ENCODE measurements around the gene GOLGA6C. TPM values are rescaled to one million over a fixed set of nuclear protein-coding genes. Genes with fewer than 3 reads are reported as not detected.
"Not testable (repeated sequence)": the region's sequence is repeated elsewhere in the genome, so short reads cannot be mapped to it uniquely, and the experiment has no call there.

Gene GOLGA6C
- total and polyA plus RNA-seq, 2 donors (not counting 1 experiment from before 2014, with no cell fraction given): not detected

- H3K4me1 ChIP-seq (ENCODE audit: control insufficient read depth in 2 of 2, insufficient read depth in 2 of 2, low read length in 2 of 2): no peaks in the 10 kb centered on the region
- Mint-ChIP-seq H3K4me1 (no peaks in the 10 kb centered on the region), H3K27ac (no peak overlapping the region), H3K4me3 (no peak overlapping the region), H3K9me3 (ENCODE audit: insufficient read depth) (no peaks in the 10 kb centered on the region), H3K27me3 (peaks cover 29% of the 10 kb centered on the region)
- ATAC-seq (ENCODE audit: low read depth): no peak
- POLR2A ChIA-PET: no interaction called here
- 88% methylated on average over 9 of the region's 9 CpGs for WGBS (ENCODE audit: insufficient coverage)
- H4K20me1 ChIP-seq (ENCODE audit: control insufficient read depth, insufficient read depth, low read length, poor library complexity, severe bottlenecking): no peaks in the 10 kb centered on the region
- no peak overlapping the region for H3K4me3 ChIP-seq (ENCODE audit: control extremely low read depth in 1 of 5, extremely low read depth in 1 of 5, insufficient read depth in 1 of 5, low read depth in 2 of 5, low read length in 4 of 5)
- no peak overlapping the region for H3K27ac ChIP-seq (ENCODE audit: low read length in 2 of 2)
- TF ChIP-seq CTCF (IDR thresholded peaks at IDR 0.05) (no peak), EZH2 (IDR thresholded peaks at IDR 0.05; ENCODE audit: borderline replicate concordance, insufficient read depth, low read depth, low read length, poor library complexity, severe bottlenecking) (no peak)
- DNase-seq: no peak
- H3K36me3 ChIP-seq (replicated peaks in 1 of 2; ENCODE audit: control extremely low read depth in 1 of 2, control insufficient read depth in 1 of 2, extremely low read depth in 1 of 2, insufficient read depth in 2 of 2, low read length in 1 of 2): no peaks in the 10 kb centered on the region
- no peaks in the 10 kb centered on the region for H3K79me2 ChIP-seq (ENCODE audit: control insufficient read depth, insufficient read depth, low read length)
- H3K27me3 ChIP-seq (replicated peaks in 1 of 4; ENCODE audit: control extremely low read depth in 1 of 4, control insufficient read depth in 3 of 4, insufficient read depth in 4 of 4, low read length in 3 of 4): peaks cover 0 to 2% (median under 1%) of the 10 kb centered on the region in 4 experiments
- CTCF ChIA-PET: interaction anchor here (1.2 kb wide), 1 partner anchor 259 kb away, joined by 3 read pairs; no protein-coding TSS in a partner anchor
- no peak overlapping the region for H2AFZ ChIP-seq (ENCODE audit: insufficient read depth, low read depth, low read length, poor library complexity, severe bottlenecking)
- intact Hi-C loops (cut with micrococcal nuclease): no loop called here
- no peaks in the 10 kb centered on the region for H3K9me3 ChIP-seq (ENCODE audit: control extremely low read depth in 1 of 3, control insufficient read depth in 2 of 3, insufficient read depth in 1 of 3, low read length in 2 of 3)
- no peak overlapping the region for H3K9ac ChIP-seq (ENCODE audit: low read length)
- H3K4me2 ChIP-seq (replicated peaks; ENCODE audit: low read depth, low read length, poor library complexity, severe bottlenecking): no peak overlapping the region
These were observed 44.2 kb downstream of the GOLGA6C start for GRCh38 chr15:75302318-75302717.

GRCh38 chr15:75302753-75303152 lies 44.6 kb downstream of the GOLGA6C start:
- peaks cover 32% of the 10 kb centered on the region for H3K27me3 Mint-ChIP-seq
- H4K20me1 ChIP-seq (ENCODE audit: control insufficient read depth, insufficient read depth, low read length, poor library complexity, severe bottlenecking); H3K36me3 ChIP-seq (replicated peaks in 1 of 2; ENCODE audit: control extremely low read depth in 1 of 2, control insufficient read depth in 1 of 2, extremely low read depth in 1 of 2, insufficient read depth in 2 of 2, low read length in 1 of 2); H3K4me2 ChIP-seq (replicated peaks; ENCODE audit: low read depth, low read length, poor library complexity, severe bottlenecking); H3K4me1 Mint-ChIP-seq; intact Hi-C loops (cut with micrococcal nuclease); H3K4me1 ChIP-seq (ENCODE audit: control insufficient read depth in 2 of 2, insufficient read depth in 2 of 2, low read length in 2 of 2); H3K27ac Mint-ChIP-seq; H3K9ac ChIP-seq (ENCODE audit: low read length); POLR2A ChIA-PET; H3K9me3 Mint-ChIP-seq (ENCODE audit: insufficient read depth); DNase-seq; H3K27me3 ChIP-seq (replicated peaks in 1 of 4; ENCODE audit: control extremely low read depth in 1 of 4, control insufficient read depth in 3 of 4, insufficient read depth in 4 of 4, low read length in 3 of 4); H3K4me3 Mint-ChIP-seq; H2AFZ ChIP-seq (ENCODE audit: insufficient read depth, low read depth, low read length, poor library complexity, severe bottlenecking); H3K9me3 ChIP-seq (ENCODE audit: control extremely low read depth in 1 of 3, control insufficient read depth in 2 of 3, insufficient read depth in 1 of 3, low read length in 2 of 3); H3K4me3 ChIP-seq (ENCODE audit: control extremely low read depth in 1 of 5, extremely low read depth in 1 of 5, insufficient read depth in 1 of 5, low read depth in 2 of 5, low read length in 4 of 5); ATAC-seq (ENCODE audit: low read depth); H3K27ac ChIP-seq (ENCODE audit: low read length in 2 of 2); H3K79me2 ChIP-seq (ENCODE audit: control insufficient read depth, insufficient read depth, low read length): not testable (repeated sequence)
- WGBS (ENCODE audit: insufficient coverage): 100% methylated on average over 2 of the region's 4 CpGs
- CTCF ChIA-PET: interaction anchor here (1.2 kb wide), 1 partner anchor 260 kb away, joined by 3 read pairs; no protein-coding TSS in a partner anchor

All from B cell (primary cell).